Ectodermal cell (in vitro differentiated cells): ENCODE data around the gene TP53I11.

Experiments
- H3K27ac ChIP-seq: 2 replicates; pipeline ENCODE4 v1.7.0; 2013; ENCODE audit warnings: mild to moderate bottlenecking, low read depth, low read length; ENCODE audit not compliant: insufficient read depth, poor library complexity, severe bottlenecking
- H3K27me3 ChIP-seq: 2 replicates; pipeline ENCODE4 v1.7.0; 2013; ENCODE audit warnings: mild to moderate bottlenecking, low read length; ENCODE audit not compliant: insufficient read depth, control insufficient read depth, poor library complexity, severe bottlenecking
- H3K36me3 ChIP-seq: one replicate; pipeline ENCODE4 v1.7.0; 2013; ENCODE audit warnings: low read length; ENCODE audit not compliant: control insufficient read depth, insufficient read depth
- H3K4me1 ChIP-seq: one replicate; pipeline ENCODE4 v1.7.0; 2013; ENCODE audit warnings: low read length; ENCODE audit not compliant: control insufficient read depth, insufficient read depth
- H3K4me3 ChIP-seq: 2 replicates; pipeline ENCODE4 v1.7.0; 2013; ENCODE audit warnings: low read depth, low read length, control low read depth; ENCODE audit not compliant: insufficient read depth
- H3K9me3 ChIP-seq: 2 replicates; pipeline ENCODE4 v1.7.0; 2013; ENCODE audit warnings: mild to moderate bottlenecking, low read length, moderate library complexity; ENCODE audit not compliant: control insufficient read depth
- WGBS, 2 experiments: methylation state at CpG; one replicate each; pipeline ENCODE4 v1.1.7; 2013; ENCODE audit warnings: missing lambda C conversion rate in 2 of 2; 5-methylcytosine and 5-hydroxymethylcytosine counted together

Gene TP53I11

DNA sequence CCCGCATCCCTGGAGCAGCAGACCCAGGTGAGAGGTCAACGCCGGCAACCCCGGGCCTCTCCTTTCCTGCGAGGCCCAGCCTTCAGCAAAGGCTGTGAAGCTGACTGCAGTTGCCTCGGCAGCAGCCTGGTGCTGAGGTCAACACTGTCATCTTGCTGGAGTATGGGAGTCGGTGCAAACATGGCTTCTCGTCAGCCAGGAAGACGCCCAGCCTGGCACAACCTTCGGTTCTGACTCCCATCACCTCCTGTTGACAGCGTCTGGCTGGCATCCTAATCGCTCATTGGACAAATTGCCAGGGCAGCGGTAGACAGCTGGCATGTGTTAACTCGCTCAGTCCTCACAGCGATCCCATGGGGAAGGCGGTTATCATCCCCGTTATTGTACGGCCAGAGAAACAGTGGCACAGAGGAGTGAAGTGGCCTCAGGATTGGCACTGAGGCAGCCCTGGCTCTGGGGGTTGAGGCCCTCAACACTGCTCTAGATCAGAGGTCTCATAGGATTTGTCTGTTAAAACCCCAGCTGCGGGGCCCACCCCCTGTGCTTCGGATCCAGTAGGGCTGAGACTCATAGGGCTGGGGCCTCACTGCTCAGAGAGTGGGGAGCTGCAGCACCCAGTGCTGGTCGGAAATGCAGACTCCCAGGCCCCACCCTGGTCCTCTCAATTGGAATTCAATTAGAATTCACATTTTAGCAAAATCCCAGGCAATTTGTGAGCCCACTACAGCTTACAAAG is 39.3 kb upstream of the TP53I11 start:
- H3K27ac ChIP-seq, result no peak overlapping the region
- no peaks in the 10 kb centered on the region for H3K36me3 ChIP-seq
- no peaks in the 10 kb centered on the region for H3K27me3 ChIP-seq
- peaks cover 11% of the 10 kb centered on the region for H3K4me1 ChIP-seq
- WGBS, 2 experiments, result 95% methylated on average over 21 of the region's 21 CpGs
- H3K9me3 ChIP-seq, result no peaks in the 10 kb centered on the region
- H3K4me3 ChIP-seq, result no peak overlapping the region

DNA sequence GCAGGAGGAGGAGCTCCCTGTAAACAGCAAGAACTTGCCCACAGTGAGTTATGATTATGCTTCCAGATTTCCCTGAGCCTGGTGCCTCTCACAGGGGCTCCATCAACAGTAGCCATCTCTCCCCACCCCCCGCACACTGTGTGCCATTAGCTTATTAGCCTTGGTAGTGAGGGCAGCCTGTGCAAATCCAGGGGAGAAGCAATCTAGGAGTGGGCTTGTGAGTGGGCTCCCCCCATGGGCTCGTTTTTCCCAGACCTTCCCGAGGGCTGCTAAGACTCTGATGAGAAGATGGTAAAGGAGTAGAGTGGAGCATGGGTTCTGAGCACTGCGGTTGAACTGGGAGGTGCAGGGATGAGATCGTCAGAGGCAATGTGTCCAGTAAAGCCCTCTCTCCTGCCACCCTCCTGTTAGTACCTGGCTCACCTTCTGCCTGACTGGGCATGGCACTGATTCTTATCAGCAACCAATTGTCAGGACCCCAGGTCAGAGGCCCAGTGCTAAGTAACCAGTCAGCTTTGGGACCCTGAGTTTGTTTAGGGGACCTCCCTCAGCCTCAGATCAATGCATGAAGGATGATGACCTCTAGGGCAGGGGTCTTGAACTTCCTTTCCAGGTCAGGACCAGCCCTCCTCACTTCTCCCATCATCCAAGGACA is 38.4 kb upstream of the TP53I11 start:
- no peaks in the 10 kb centered on the region for H3K36me3 ChIP-seq

DNA sequence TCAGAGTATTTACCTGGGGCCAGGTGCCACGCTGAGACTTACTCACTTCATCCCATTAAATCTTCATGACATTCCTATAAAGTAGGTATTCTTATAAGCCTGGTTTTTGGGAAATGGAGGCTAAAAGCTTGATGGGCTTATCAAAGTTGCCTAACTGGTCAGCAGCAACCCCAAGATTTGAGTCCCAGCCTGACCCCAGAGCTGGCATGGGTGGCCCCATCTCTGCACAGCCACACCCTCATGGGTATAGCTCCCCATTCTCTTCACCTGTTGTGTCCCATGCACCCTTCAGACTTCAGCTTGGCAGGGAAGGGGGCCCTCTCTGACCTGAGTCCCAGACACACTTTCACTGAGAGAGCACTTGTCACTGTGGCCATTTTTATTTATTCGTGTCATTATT is 37.4 kb upstream of the TP53I11 start:
- H3K4me1 ChIP-seq, result peaks cover 11% of the 10 kb centered on the region
- H3K36me3 ChIP-seq, result no peaks in the 10 kb centered on the region
- H3K27ac ChIP-seq, result no peak overlapping the region
- H3K9me3 ChIP-seq, result no peaks in the 10 kb centered on the region
- no peaks in the 10 kb centered on the region for H3K27me3 ChIP-seq
- 93 to 97% methylated on average over 2 of the region's 2 CpGs for WGBS, 2 experiments
- H3K4me3 ChIP-seq, result no peak overlapping the region

More for the DNA sequence above, 38.4 kb upstream of the TP53I11 start:
- H3K27me3 ChIP-seq, result no peaks in the 10 kb centered on the region
- peaks cover 11% of the 10 kb centered on the region for H3K4me1 ChIP-seq
- no peaks in the 10 kb centered on the region for H3K9me3 ChIP-seq
- WGBS, 2 experiments, result 88 to 91% methylated on average over 5 of the region's 5 CpGs
- no peak overlapping the region for H3K27ac ChIP-seq
- no peak overlapping the region for H3K4me3 ChIP-seq

DNA sequence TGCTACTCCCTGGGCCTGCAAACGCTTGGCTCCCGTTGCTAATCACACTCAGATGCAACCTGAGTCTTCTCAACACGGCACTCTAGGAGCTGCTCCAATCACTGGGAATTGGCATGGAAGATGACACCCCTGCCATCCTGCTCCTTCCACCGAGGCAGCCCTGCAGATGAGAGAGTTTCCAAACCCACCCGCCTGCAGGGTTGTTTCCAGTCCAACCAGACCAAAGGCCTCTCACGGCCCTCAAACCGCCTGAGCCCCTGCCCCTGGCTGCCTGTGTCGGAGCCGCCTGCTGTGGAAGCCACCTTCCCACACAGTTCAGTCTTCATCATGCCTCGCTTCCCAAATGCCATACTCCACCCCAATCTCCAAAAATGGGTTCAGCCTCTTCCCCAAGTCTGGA is 36.8 kb upstream of the TP53I11 start:
- WGBS, 2 experiments, result 81 to 82% methylated on average over 10 of the region's 10 CpGs
- no peak overlapping the region for H3K4me3 ChIP-seq
- H3K9me3 ChIP-seq, result no peaks in the 10 kb centered on the region
- H3K27me3 ChIP-seq, result no peaks in the 10 kb centered on the region
- no peak overlapping the region for H3K27ac ChIP-seq
- H3K4me1 ChIP-seq, result peaks cover 12% of the 10 kb centered on the region
- H3K36me3 ChIP-seq, result no peaks in the 10 kb centered on the region

DNA sequence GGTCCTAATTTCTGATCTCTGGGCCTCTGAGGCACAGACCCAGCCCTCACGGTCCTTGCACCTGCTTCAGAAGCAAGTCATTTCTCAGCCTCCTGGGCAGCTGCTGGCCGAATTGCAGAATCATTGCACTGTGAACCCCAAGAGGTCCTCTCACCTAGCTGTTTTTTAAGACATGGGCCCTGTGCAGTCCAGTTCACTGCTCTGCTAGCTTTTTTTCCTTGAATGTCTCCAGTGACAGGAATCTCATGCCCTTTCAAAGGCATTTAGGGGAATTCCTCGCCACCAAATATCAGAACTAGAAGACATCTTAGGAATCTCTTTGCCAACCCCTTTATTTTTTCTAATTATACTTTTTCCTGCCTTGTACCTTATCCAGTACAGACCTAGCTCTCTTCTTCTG is 35.6 kb upstream of the TP53I11 start:
- H3K4me1 ChIP-seq, result peaks cover 18% of the 10 kb centered on the region
- H3K9me3 ChIP-seq, result no peaks in the 10 kb centered on the region
- WGBS, 2 experiments, result 86 to 94% methylated on average over 3 of the region's 3 CpGs
- H3K27ac ChIP-seq, result no peak overlapping the region
- no peaks in the 10 kb centered on the region for H3K27me3 ChIP-seq
- no peaks in the 10 kb centered on the region for H3K36me3 ChIP-seq
- H3K4me3 ChIP-seq, result no peak overlapping the region

DNA sequence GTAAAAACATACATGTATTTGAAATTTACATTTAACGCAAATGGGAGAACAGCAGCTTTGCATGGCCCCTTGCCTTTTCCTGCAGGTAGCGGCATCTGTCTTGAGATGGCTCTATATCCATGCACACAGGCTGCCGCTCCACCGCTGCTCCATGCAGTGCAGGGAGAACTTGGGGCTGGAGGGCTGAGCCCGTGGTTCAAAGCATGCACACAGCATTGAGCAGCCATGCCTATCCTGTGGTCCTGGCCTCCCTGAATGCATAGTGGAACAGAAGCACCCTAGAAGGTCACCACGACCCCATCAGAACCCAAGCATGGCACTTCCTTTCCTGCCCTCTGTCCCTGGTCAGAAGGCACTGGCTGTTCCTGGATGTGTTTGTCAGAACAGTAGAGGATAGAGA is 35.0 kb upstream of the TP53I11 start:
- 93 to 94% methylated on average over 6 of the region's 6 CpGs for WGBS, 2 experiments
- Histone ChIP-seq H3K9me3 (no peaks in the 10 kb centered on the region), H3K27ac (no peak overlapping the region), H3K4me1 (peaks cover 17% of the 10 kb centered on the region), H3K27me3 (no peaks in the 10 kb centered on the region), H3K4me3 (no peak overlapping the region), H3K36me3 (no peaks in the 10 kb centered on the region)

DNA sequence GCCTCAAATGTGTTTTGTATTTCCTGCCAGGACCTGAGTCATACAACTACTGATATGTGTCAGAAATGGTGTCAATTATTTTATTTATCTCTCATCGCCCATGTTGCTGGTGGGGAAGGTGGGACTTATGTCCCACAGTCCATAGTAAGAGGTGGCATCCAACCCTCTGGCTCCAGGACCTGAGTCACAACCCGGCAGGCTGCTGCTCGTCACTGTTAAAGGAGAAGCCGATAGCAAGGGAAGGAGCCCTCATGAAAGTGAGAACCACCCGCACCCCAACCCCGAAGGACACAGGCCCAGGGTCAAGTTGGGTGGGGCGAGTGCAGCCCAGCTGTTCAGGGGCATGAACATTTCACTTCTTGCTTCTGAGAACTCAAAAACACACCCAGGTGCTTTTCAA is 33.1 kb upstream of the TP53I11 start:
- Histone ChIP-seq H3K27me3 (no peaks in the 10 kb centered on the region), H3K4me1 (peaks cover 24% of the 10 kb centered on the region), H3K36me3 (no peaks in the 10 kb centered on the region), H3K4me3 (no peak overlapping the region), H3K9me3 (no peaks in the 10 kb centered on the region), H3K27ac (no peak overlapping the region)
- 94% methylated on average over 7 of the region's 7 CpGs for WGBS, 2 experiments

DNA sequence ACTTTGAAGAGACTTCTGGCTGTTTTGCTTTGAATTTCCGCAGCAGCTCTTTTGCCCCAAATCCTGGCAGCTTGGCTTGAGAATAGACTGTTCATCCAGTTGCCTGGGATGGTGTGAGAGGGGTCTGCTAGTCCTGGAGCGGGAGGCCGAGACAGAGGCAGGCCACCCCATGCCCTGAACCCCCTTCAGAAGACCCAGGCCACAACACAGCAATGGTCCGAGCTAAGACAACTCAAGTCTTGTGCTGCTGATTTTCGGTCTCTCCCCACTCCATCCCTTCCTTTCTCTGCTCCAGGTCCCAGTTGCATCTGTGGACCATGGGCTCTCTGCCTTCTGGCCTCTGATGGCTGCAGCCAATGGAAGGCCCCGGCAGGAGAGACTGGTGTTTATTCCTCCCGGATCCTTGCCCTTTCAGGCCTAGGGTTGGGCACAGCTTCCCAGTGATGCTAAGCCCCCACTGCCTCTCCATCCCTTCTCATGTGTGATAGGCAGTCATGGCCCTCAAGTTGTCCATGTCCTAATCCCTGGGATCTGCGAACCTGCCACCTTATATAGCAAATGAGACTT is 31.9 kb upstream of the TP53I11 start:
- Histone ChIP-seq H3K4me3 (no peak overlapping the region), H3K9me3 (no peaks in the 10 kb centered on the region), H3K4me1 (peaks cover 34% of the 10 kb centered on the region), H3K27me3 (no peaks in the 10 kb centered on the region), H3K36me3 (no peaks in the 10 kb centered on the region), H3K27ac (no peak overlapping the region)
- WGBS, 2 experiments, result 87 to 89% methylated on average over 8 of the region's 8 CpGs

DNA sequence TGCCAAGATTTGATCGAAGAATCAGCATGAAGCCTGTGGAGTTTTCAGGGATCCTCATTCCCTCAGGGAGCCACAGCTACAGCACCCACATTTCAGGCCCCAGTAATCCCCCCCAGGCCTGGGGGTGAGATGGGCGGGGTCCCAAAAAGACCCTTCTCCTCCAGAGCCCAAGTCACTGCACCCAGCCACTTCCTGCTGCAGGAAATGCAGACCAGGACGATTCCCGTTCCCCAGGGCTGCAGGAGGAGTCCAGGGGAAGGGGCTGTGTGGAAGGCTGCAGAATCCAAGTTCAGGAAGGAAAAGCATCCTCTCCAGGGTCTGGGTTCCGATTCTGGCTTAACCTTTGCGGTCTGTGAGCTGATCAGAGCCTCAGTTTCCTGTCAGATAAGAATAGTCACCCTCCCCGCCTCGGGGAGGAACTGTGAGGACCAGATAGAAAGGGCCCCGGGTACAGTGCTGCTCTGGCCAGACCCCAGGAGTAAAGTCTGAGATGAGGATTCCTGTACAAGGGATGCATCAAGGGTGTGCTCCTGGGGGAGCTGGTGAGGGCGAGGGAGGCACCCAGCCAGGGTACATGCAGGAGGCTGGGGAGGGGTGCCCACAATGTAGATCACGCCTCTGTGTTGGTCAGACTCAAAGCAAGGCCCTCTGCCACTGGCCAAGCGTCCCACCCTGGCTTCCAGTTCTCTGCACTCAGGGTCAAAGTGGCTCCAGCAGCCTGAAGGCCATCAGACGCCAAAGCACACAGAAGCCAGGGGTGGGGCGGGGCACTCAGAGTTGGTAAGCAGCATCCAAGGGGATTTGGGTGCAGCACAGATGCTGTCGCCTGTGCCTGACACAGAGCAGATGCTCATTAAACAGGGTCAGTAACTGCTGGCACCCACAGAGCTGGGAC is 30.1 kb upstream of the TP53I11 start:
- WGBS, 2 experiments, result 93% methylated on average over 15 of the region's 15 CpGs
- Histone ChIP-seq H3K36me3 (no peaks in the 10 kb centered on the region), H3K9me3 (no peaks in the 10 kb centered on the region), H3K4me3 (no peak overlapping the region), H3K27ac (no peak overlapping the region), H3K27me3 (no peaks in the 10 kb centered on the region), H3K4me1 (peaks cover 40% of the 10 kb centered on the region)
